ENCODE data around the gene CCDC171. TPM values are rescaled to one million over a fixed set of nuclear protein-coding genes. Genes with fewer than 3 reads are reported as not detected.
"Not testable (repeated sequence)": the region's sequence is repeated elsewhere in the genome, so short reads cannot be mapped to it uniquely, and the experiment has no call there.

The CCDC171 gene
- total RNA-seq, 2 donors from 2014 or later: 2.3 TPM

DNA sequence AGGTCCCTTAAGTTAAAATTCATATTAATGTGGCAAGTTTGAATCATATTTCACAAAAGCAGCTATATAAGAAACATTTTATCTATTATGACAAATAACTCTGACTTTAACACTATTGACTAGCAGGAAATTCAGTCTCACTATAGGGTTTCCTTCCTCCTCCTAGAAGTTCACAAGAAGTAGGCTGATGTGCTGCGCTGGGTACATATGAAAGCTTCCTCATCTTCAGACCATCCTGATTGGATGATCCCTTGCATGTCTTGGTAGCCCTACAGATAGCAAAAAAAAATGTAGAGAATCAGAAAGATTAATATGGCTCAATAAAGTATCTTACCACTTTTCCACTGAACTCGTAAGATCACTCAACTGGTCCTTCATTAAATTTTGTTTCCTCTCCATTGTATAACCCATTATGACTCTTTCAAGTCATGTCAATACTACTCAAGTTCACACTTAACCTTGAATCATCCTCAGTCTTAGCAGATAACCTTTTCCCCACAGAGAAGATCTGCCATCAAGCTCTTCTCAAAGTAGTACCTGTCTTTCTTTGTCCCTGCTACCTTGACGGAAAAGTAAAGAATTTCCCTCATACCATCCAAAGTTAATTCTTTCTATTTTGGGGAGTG, 30.6 kb upstream of the CCDC171 start:
- no peaks in the 10 kb centered on the region for H3K36me3 ChIP-seq
- no peak for TF ChIP-seq CTCF (IDR thresholded peaks at IDR 0.05)
- H3K4me3 ChIP-seq: no peak overlapping the region
- no peaks in the 10 kb centered on the region for H3K27me3 ChIP-seq
- no peaks in the 10 kb centered on the region for H3K4me1 ChIP-seq
- H3K9ac ChIP-seq (ENCODE audit: low read depth in 2 of 2, low read length in 2 of 2): no peak overlapping the region
- no peak for DNase-seq
- intact Hi-C loops (cut with DNase I): no loop called here
- H3K9me3 ChIP-seq: no peaks in the 10 kb centered on the region
- H3K27ac ChIP-seq: no peak overlapping the region

DNA sequence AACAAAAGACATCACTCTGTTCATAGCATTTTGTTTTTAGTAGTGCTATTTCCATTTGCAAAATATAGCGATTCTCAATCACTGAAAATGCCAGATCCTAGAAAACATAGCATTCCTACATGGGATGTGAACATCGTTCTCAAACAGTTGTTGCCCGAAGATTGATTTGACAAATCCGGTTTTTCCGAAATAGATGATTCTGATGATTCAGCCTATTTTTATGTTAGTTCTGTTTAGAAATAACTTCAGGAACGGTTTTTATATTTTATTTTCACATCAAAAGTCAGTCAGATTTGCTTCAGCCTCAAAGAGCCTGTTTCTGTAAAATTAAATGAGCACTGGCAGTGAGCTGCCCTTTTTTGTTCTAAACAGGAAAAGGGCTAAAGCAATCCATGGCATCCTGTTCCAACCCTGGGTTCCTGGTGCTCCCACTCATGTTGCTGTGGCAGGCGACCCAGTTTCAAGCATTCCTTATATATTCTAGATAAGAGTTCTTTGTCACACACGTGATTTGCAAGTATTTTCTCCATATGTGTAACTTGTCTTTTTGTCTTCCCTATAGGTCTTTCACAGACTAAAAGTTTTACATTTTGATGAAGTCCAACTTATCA, 27.9 kb upstream of the CCDC171 start:
- Histone ChIP-seq H3K4me3 (no peak overlapping the region), H3K27me3 (no peaks in the 10 kb centered on the region), H3K4me1 (no peaks in the 10 kb centered on the region), H3K9me3 (no peaks in the 10 kb centered on the region), H3K36me3 (no peaks in the 10 kb centered on the region), H3K9ac (ENCODE audit: low read depth in 2 of 2, low read length in 2 of 2) (no peak overlapping the region), H3K27ac (no peak overlapping the region)
- intact Hi-C loops (cut with DNase I): no loop called here
- DNase-seq: no peak
- no peak for TF ChIP-seq CTCF (IDR thresholded peaks at IDR 0.05)

- no peak for TF ChIP-seq CTCF (IDR thresholded peaks at IDR 0.05)
- no peaks in the 10 kb centered on the region for H3K36me3 ChIP-seq
- no peaks in the 10 kb centered on the region for H3K27me3 ChIP-seq
- DNase-seq: no peak
- H3K9ac ChIP-seq (ENCODE audit: low read depth in 2 of 2, low read length in 2 of 2): no peak overlapping the region
- H3K4me1 ChIP-seq: no peaks in the 10 kb centered on the region
- H3K27ac ChIP-seq: no peak overlapping the region
- intact Hi-C loops (cut with DNase I): no loop called here
- no peak overlapping the region for H3K4me3 ChIP-seq
- H3K9me3 ChIP-seq: no peaks in the 10 kb centered on the region
Measured at GRCh38 chr9:15525958-15526357, 26.9 kb upstream of the CCDC171 start.

- intact Hi-C loops (cut with DNase I); H3K27me3 ChIP-seq; H3K9ac ChIP-seq (ENCODE audit: low read depth in 2 of 2, low read length in 2 of 2); H3K27ac ChIP-seq; H3K4me1 ChIP-seq; H3K4me3 ChIP-seq; H3K36me3 ChIP-seq; DNase-seq; H3K9me3 ChIP-seq: not testable (repeated sequence)
Measured at GRCh38 chr9:15527035-15527434, 25.8 kb upstream of the CCDC171 start.

DNA sequence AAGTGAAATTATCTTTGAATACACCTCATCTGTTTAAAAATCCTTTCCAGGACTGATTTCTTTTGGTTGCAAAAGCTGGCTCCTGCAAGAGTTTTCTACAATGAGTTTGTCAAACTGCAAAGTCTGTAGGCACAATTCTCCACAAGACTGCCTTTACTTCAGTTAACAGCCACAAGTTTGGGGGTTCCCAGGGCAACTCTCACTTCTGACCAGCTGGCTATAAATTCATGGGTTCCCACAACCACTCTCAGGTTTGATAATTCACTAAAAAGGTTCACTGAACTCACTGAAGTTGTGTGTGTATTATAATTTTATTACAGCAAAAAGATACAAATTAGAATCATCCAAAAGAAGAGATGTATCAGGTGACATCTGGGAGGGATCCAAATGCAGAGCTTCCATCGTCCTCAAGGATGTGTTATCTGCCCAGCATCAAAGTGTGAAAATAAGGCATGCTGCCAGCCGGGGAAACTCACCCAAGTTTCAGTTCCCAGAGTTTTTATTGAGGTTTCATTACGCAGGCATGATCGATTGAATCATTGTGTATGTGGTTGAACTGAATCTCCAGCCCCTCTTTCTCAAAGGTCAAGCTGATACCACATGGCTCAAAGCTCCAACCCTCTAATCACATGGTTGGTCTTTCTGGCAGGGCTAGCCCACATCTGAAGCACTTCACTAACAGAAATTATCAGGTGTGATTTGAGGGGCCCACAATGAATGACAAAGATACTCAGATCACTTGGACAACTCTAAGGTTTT, 23.1 kb upstream of the CCDC171 start:
- TF ChIP-seq CTCF (IDR thresholded peaks at IDR 0.05): no peak
- Histone ChIP-seq H3K27me3 (no peaks in the 10 kb centered on the region), H3K36me3 (no peaks in the 10 kb centered on the region), H3K4me3 (no peak overlapping the region), H3K4me1 (no peaks in the 10 kb centered on the region), H3K9me3 (no peaks in the 10 kb centered on the region), H3K27ac (no peak overlapping the region), H3K9ac (ENCODE audit: low read depth in 2 of 2, low read length in 2 of 2) (no peak overlapping the region)
- no peak for DNase-seq
- intact Hi-C loops (cut with DNase I): no loop called here

DNA sequence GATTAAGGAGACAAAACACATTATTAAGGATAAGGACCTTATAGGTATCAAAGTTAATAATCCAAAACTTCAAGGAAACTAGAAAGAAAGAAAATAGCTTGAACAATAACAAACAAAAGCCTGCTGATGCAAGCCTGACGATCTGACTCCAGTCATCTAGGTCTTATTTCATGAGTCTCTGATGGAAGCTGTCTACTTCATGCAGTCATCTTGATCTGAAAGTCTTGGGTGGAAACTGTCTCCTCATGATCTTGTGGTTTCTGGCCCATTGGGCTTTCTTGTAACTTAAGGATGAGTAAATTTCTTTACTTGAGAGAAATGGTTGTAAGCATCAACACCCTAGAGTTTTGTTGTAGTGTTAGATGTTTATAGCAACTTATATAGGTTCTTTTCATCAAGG, 21.5 kb upstream of the CCDC171 start:
- no peaks in the 10 kb centered on the region for H3K36me3 ChIP-seq
- H3K27me3 ChIP-seq: no peaks in the 10 kb centered on the region
- DNase-seq: no peak
- H3K4me1 ChIP-seq: no peaks in the 10 kb centered on the region
- H3K9me3 ChIP-seq: no peaks in the 10 kb centered on the region
- no peak overlapping the region for H3K9ac ChIP-seq (ENCODE audit: low read depth in 2 of 2, low read length in 2 of 2)
- TF ChIP-seq CTCF (IDR thresholded peaks at IDR 0.05): no peak
- intact Hi-C loops (cut with DNase I): no loop called here
- no peak overlapping the region for H3K4me3 ChIP-seq
- no peak overlapping the region for H3K27ac ChIP-seq

All from colonic mucosa (tissue), 4 donors.